ENCODE results near the gene FDPS.
A peak's percentile ranks its signal among the peaks of the same experiment; 100 is the strongest.

The FDPS gene

DNA sequence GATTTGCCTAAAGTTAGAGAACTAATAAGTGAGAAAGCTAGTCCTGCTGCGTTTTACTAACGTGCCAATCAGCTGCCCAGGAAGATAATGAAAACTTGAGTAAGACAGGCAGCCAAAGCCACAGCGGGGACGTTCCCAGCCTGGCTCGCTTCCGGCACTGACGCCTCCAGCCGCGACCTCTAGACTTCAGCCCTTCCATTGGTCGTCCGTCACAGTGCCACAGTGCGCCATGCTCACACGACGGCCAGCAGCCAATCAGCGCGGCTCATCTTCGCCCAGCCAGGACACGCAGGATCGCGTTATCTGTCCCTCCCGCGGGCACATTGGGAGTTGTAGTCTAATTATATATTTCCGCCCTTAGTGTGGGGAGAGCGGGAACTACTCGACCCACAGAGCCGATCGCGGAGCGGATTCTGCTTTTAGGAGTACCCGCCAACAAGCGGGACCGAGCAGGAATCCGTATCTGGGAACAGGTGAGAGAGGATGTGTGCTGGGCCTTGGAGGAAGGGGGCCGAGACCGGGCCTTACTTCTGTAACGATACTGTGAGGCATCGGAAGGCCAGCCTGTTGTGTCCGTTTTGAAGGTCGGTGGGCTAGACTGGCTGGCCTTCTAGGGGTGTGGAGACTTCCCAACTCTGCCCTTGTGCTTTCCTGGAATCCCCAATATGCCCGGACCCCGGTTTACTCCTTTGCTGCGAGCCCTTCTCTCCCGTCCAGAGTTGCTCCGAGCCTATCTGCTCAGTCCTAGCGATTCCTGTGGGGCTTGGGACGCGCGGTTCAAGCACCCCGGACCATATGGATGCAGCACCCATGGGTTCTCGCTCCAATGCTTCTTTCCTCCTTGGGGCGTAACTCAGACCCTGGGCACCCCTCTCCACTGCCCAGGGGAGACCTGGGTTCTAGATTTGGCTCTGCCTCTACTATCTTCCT lies at the start of gene FDPS:
FDPS (plus strand) TSS at position 374 of the 930 bp plus-strand sequence. CDS start 924 bp downstream, outside the sequence.
- peak; percentile 93 for DNase-seq (ENCODE audit: low read depth)

DNA sequence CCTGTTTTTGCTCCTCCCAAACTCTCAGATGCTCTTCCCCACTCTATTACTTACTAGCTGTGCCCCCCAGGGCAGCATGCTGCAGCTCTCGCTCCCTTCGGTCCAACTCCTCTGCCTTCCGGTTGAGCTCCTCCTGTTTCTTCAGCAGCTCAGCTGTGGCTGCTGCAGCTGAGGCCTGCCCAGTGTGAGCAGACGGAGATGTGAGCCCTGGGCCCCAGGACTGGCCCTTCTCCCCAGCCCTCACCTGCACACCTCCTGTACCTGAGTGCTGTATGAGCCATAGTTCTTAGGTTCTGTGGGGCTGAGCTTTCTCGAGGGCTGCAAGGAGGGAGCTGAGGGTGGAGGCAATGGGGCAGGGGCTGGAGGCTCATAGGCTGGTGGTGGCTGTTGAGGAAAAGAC lies 48.4 kb upstream of the FDPS start:
- DNase-seq (ENCODE audit: low read depth), result no peak

DNA sequence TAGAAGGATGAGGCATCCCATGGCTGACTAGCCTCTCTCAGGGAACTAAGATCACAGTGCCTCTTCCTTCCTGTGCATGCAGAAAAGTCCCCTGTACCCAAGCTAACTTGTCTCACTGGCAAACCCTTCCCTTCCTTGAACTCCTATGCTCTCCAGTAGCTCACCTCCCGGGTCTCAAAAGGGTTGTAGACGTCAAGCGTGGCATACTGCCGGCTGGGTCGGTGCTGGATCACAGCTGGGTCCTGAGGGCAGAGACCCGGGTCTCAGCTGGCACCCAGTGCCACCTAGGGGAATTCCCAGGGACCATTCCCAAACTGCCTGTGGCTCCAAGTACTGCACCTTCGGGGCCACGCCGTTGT lies 47.2 kb upstream of the FDPS start:
- DNase-seq (ENCODE audit: low read depth), result no peak

DNA sequence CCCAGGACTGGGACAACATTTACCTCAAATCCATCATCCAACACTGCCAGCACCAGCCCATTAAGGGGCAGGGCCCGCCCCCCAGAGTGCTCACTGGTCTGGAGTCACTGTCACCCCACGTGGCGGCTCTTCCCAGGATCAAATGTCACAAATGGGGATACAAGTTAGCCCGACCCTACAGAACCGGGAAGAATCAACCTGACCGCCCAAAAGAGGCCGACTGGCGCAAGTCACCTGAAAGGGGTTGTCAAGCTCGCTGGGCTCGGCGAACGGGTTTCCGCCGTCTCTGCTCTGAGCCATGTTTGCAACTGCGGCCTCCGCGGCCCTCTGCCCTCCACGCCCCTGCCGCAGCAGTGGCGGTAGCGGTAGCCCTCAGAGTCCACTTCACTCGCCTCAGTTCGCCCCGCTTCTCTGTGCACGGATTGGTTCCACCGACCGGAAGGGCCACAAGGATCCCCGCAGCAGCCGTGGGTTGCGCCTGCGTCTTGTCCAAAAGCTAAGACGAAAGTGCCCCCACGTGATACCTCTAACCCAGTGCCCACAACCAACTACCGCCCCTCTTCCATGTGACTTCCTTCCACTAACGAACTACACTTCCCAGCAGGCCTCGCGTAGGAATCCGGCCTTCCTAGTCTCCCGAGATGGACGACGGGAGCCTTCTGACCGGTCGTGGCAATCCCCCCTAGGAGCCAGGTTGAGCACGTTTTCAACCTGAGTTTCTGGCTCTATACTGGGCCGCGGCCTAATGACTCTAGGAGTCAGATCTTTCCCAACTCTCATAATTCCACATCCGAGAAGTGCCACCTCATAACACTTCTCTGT lies 46.6 kb upstream of the FDPS start, which contains the start of gene SCAMP3:
SCAMP3 (minus strand) TSS at position 509 of the 822 bp plus-strand sequence; CDS start at position 300, 209 bp downstream.
- DNase-seq (ENCODE audit: low read depth), result peak; percentile 91

DNA sequence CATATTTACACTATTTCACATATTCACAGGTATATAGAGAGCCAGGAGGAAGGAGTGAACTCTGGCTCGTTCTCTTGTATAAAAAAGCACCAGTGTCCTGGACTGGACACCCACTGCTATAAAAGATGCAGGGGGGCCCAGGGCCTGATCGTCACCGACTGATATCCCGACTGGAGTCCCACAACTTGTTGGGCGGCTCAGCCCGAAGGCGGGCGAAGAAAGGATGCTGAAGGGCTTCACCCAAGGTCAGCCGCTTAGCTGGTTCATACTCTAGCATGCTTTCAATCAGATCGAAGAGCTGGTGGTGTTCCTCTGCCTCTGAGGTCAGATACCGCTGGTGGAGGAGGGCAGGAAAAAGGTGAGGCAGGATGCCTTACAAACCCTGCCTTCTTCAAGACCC lies 45.6 kb upstream of the FDPS start:
- no peak for DNase-seq (ENCODE audit: low read depth)

DNA sequence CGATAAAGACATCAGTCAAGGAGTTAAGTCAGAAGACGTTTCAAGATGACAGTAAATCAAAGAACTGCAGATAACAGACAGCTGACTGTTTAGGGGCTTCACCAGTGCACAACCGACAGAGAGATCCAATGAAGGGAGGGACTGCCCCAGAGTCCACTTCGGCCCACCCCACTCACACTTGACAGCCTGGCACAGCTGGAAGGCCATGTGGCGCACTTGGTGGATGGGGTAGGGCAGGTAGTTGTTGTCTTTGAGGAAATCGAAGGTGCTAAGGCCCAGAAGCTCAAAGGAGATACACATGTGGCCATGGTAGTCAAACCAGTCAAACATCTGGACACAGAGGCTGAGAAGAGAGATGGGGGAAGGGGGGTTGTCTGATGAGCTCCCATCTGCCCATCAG lies 42.1 kb upstream of the FDPS start:
- no peak for DNase-seq (ENCODE audit: low read depth)

DNA sequence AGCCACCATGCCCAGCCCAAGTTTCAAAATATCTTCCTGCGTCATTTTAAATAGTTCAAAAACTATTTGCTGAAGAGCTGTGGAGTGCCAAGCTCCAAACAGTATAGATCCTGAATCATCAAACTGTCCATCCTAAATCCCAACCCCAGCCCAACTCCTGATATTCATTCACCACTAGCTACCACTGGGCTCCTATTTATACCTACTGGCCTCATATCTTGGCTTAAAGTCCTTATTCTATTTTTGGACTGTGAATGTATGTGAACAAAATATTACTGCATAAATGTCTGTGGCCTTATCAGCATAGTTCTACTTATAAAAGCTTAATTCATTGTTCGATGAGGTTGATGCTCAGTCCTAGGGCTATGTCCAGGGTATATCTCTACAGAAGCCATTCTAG lies 41.3 kb upstream of the FDPS start:
- no peak for DNase-seq (ENCODE audit: low read depth)

DNA sequence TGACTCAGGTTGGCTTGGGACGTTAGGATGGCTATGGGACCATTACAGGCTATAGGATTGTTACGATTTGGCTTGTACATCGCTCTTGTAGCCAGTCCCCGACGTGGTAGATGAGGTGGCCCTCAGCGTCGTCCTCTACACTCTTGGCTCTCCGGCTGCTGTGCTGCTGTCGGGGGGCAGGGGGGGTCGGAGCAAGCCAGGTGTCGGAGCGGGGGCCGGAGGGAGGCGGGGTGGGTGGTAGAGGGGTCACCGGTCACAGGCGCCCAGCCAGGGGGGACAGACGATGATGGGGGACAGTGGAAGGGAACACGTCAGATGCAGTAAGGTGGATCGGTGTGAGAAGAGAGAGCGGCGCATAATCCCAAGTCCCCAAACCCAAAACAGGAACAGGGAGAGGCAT lies 40.0 kb upstream of the FDPS start:
- DNase-seq (ENCODE audit: low read depth), result no peak

DNA sequence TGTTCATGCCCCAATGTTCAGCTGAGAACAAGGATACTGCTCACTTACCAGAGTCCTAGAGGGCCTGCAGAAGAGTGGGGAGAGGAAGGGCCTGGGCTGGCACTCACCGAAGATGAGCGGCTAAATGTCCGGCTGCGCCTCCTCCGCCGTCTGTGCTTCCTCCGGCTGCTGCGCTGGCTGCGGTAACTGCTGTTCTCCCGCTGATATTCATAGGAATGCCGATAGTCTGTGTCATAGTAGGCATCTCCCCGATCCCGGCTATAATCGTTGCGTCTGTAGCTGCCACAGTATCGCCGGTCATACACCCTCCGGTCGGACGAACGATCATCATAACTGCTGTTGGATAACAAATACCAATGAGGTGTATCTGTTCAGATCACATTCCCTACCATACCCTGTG lies 39.3 kb upstream of the FDPS start:
- no peak for DNase-seq (ENCODE audit: low read depth)

DNA sequence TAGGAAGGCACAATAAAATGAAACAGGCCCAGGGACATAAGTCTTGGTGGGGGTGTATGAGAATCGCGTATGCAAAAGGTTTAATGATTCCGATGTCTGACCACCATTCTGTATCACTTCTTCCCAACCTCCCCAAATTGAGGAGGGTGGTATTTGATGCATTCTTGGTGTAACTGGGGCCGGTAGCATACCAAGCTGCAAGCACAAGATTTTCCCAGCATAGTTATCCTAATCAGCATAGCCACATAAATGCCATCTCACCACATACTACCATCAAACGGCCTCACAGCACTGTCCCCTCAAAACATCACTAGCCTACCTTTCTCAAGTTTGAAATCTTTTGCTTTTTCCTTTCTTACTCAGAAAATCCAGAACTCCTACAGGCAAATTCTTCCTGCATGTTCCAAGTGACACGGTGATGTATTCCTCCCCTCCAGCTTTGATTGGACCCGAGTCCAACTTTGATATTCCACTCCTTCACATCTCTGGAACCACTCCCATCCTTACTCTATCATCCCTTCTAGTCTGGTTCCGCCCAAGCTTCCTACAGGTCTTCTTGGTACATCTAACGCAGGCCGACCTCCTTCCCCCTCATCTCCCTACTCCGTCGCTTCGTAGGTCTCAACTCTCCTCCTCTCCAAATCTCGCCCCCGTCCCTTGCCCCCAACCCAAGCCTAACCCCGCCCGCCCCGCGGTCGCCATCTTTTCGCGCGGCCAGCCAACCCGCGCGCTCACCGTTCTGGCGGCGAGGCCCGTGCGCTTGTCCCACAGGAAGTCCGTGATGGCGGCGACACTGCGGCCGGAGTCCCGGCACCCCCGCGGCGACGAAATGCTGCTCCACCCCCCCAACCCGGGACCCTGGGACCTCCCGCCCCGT lies 36.0 kb upstream of the FDPS start:
- no peak for DNase-seq (ENCODE audit: low read depth)

DNA sequence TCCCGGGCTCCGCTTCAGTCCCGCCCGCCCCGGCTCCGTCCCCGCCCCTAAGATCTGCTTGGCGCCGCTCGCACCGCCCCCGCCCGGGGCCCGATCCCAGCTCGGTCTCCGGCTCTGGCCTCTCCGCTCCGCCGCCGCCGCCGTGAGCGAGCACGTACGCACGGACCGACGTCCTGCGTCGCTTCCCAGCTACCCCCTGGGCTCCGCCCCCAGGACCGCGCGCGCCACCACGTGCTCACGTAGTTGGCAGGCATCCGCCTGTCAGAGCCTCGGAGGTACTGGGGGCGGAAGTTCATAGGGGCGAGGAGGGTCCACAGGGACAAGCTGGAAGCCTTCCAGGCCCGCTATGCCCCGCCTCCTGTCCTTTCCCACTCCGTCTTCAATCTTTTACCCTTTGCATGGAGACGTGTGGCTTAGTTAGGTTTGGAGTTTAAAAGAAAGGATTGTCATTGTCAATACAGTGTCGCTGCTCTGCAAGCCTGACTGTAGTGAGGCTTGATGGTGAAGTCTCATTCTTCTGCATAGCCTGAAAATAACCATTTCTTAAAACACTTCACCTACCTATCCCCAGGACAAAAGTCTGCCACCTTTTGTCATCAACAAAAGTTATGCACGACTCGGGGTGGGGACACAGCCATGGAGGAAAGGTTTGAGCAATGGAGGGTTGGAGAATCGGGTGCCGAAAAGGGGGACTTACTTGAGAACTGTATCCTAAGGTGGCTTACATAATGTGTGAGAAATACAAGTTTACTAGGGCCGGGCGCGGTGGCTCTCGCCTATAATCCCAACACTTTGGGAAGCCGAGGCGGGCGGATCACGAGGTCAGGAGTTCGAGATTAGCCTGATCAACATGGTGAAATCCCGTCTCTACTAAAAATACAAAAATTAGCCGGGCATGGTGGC lies 35.1 kb upstream of the FDPS start, which contains the start of gene CLK2:
CLK2 (minus strand) TSS at position 162 of the 903 bp plus-strand sequence. CDS start 2,527 bp downstream, outside the sequence.
- DNase-seq (ENCODE audit: low read depth), result peak; percentile 70

DNA sequence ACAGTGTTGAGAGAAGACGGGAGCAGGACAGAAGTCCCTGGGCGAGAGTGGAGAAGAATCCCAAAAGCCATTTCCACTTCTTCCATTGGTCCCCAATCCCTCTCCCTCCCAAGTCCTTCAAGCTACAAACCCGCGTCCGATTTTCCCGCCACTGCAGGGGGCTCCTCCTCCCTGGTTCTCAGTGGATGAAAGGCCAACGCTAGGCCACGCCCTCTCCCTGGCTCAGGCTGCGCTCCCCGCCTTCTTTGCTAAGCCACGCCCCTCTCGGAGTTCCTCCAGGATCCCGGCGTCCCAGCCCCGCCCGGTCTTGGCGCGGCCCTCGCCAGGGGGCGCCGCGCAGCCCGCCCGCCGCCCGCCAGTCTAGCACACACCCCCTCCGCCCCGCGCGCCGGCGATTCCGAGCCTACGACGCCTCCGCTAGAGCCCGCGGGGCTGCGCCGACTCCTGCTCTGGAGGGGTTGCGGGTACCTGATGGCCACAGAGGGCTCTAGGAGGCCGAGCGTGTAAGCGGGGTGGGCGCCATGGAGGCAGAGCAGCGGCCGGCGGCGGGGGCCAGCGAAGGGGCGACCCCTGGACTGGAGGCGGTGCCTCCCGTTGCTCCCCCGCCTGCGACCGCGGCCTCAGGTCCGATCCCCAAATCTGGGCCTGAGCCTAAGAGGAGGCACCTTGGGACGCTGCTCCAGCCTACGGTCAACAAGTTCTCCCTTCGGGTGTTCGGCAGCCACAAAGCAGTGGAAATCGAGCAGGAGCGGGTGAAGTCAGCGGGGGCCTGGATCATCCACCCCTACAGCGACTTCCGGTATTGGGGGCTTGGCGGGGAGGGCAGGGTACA lies 31.4 kb upstream of the FDPS start, which contains the start of gene HCN3:
HCN3 (plus strand) TSS at position 394 of the 832 bp plus-strand sequence; CDS start at position 522, 128 bp downstream.
- peak; percentile 87 for DNase-seq (ENCODE audit: low read depth)

DNA sequence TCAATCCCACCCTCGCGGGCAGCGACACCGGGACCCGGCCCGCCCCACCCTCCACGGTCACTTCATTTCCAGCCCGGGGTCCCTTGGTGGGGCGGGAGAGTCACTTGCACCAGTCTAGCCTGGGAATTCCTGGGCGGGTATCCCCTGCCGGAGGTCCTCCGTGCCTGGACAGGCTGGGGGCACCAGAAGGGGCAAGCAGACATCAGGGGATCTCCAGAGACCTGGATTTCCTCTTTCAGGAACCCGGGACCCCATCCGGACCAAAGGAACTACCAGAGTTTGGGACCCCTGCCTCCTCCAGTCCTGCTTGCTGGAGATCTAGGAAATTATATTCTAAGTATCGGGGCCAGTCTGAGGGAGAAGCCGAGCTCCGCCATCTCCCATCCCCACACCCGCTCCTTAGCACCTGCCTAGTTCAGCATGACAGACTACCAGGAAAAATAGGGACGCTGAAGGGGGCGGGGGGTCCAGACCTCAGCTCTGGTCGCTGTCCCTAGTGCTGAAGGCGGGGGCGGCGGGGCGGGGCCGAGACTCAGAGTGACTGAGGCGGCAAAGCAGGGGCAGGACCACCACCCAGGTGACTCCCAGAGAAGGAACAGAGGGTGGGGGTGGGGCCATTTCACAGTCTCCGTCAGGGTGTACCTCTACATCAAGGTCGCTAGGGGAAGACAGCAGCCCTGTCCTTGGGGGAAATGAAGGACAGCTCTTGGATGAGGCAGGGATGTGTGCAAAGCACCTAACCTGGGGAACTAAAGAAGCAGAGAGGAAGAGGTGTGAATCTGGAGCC lies 30.6 kb upstream of the FDPS start:
- DNase-seq (ENCODE audit: low read depth), result no peak

DNA sequence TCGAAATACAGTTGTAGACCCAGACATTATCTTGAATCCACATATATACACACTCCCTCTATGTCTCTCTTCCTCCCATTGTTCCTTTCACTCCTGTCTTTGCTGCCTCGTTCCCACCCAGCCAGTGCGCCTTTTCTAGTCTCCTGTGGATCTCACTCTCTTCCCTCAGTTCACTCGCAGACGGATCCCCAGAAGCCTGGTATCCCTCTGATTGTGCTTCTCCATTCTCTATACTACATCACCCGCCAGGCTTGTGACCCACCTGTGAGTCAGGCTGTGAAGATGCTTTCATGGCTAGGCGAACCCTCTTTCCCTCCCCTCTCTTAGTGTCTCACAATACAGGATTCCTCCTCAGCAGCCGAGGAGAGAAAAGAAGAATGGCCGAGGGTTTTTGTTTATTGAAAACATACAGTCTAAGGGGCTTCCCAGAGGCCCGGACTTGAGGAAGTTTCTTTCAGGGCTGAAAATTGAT lies 29.9 kb upstream of the FDPS start:
- no peak for DNase-seq (ENCODE audit: low read depth)

DNA sequence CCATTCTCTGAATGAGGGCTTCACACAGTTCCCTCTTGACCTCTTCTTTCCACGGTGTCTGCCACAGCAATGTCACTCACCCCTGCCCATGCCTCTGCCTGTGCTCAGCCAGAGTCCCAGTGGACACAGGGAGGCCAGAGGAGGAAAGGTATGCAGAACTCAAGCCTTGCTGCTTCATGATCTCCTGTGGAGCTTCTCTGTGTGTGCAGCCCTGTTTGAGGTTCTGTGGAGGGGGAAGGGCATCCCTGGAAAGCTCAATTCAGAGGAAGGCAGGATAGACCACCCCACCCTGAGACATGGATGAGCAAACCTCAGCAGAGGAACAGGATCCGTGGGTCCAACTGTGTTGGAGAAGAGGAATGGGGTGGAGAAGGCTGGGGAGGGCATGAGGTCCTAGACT lies 29.4 kb upstream of the FDPS start:
- no peak for DNase-seq (ENCODE audit: low read depth)

DNA sequence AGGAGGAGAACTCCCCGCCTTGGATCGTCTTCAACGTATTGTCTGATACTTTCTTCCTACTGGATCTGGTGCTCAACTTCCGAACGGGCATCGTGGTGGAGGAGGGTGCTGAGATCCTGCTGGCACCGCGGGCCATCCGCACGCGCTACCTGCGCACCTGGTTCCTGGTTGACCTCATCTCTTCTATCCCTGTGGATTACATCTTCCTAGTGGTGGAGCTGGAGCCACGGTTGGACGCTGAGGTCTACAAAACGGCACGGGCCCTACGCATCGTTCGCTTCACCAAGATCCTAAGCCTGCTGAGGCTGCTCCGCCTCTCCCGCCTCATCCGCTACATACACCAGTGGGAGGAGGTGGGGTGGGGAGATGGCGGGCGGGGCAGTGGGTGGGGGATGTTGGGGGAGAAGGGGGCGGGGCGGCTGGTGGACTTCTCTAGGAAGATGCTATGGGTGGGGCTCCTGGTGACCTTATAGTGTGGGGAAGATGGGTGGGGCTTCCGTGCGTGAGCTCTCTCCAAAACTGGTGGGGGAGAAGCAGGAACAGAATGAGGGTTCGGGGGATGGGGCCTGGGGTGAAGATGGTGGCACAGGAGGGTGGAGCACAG lies 26.1 kb upstream of the FDPS start:
- no peak for DNase-seq (ENCODE audit: low read depth)

DNA sequence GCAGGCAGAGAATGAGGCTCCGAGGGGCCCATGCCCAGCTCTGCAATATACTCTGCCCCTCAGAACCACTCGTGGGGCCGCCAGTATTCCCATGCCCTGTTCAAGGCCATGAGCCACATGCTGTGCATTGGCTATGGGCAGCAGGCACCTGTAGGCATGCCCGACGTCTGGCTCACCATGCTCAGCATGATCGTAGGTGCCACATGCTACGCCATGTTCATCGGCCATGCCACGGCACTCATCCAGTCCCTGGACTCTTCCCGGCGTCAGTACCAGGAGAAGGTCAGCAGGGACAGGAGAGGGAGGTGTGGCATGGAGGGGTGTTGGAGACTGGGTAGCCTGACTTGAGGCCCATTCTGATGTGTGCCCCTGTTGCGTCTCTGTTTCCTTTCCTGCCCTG lies 24.2 kb upstream of the FDPS start:
- no peak for DNase-seq (ENCODE audit: low read depth)

DNA sequence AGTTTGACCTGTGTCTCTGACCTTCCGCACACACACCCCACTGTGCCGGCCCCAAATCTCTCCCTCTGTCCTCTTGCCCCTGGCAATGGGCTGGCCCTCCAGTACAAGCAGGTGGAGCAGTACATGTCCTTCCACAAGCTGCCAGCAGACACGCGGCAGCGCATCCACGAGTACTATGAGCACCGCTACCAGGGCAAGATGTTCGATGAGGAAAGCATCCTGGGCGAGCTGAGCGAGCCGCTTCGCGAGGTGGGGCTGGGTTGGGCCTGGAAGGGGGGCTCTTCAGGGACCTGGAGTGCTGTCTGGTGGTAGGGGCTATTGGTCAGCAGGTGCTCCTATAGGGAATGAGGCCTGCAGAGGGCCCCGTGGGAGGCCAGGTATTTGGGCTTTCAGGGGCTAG lies 23.6 kb upstream of the FDPS start:
- no peak for DNase-seq (ENCODE audit: low read depth)
